HepG2 (cell line): ENCODE measurements around the gene KIRREL2. TPM values are rescaled to one million over a fixed set of nuclear protein-coding genes. Genes with fewer than 3 reads are reported as not detected.

ENCODE experiments used
- ATAC-seq: fragments of 200-7000 bp; cut with Tn5 transposase; 3 replicates; pipeline ENCODE4 v1.9.1; 2020; ENCODE audit warnings: mild to moderate bottlenecking, moderate library complexity
- BruUV-seq: library from RNA; stranded (reverse); fragments of 400-500 nt; replicated peaks from 2 replicates; lab custom pipeline; 2021; lab: Mats Ljungman, UMichigan
- CTCF ChIA-PET: fragments of 300-600 bp; formaldehyde crosslinking; extraction: SDS; loops from one replicate; lab custom pipeline; 2021; ENCODE audit warnings: low total read pairs, inconsistent platforms, low intra/inter-chr PET ratio; lab: Yijun Ruan, JAX
- POLR2A ChIA-PET: fragments of 350-600 bp; sonication (Branson Sonifier 250); formaldehyde crosslinking; loops from one replicate; lab custom pipeline; 2020; ENCODE audit warnings: antibody characterized with exemption, inconsistent platforms; lab: Yijun Ruan, JAX
- DNase-seq: peaks from one replicate; pipeline ENCODE4 v3.0.0-alpha.2; 2015; ENCODE audit warnings: low spot score
- FAIRE-seq: peaks from 3 replicates; lab custom pipeline; 2011; peaks lifted over from hg19 to GRCh38; lab: Jason Lieb, UNC
- H2AFZ ChIP-seq: one replicate; pipeline ENCODE4 v1.6.1; 2011; ENCODE audit warnings: low read length, inconsistent platforms
- H3K27ac ChIP-seq: fragments of 300-600 bp; 3 replicates; pipeline ENCODE4 v1.8.0; 2011; ENCODE audit warnings: mixed run types, mild to moderate bottlenecking, mixed read lengths, low read length, inconsistent platforms; ENCODE audit not compliant: insufficient read depth; ENCODE audit errors: extremely low read length
- H3K27me3 ChIP-seq, 2 experiments: fragments of 200-600 bp in 1 of 2; 2 replicates in 1 of 2; 3 replicates in 1 of 2; pipeline versions ENCODE4 v1.6.0 to v1.8.0; 2011; ENCODE audit warnings: low read length in 2 of 2, mild to moderate bottlenecking in 2 of 2, moderate library complexity in 2 of 2, inconsistent platforms in 1 of 2; ENCODE audit not compliant: insufficient read depth in 2 of 2, control insufficient read depth in 1 of 2
- H3K36me3 ChIP-seq, 2 experiments: fragments of 200-600 bp in 1 of 2; replicated peaks in 1 of 2; 2 replicates in 1 of 2; 3 replicates in 1 of 2; pipeline versions ENCODE4 v1.5.1 to v1.8.0; 2011; ENCODE audit warnings: low read length in 2 of 2, inconsistent platforms in 1 of 2; ENCODE audit not compliant: insufficient read depth in 2 of 2, control insufficient read depth in 1 of 2
- H3K4me1 ChIP-seq: 2 replicates; pipeline ENCODE4 v1.5.1; 2012; ENCODE audit warnings: low read length, inconsistent platforms; ENCODE audit not compliant: insufficient read depth
- H3K4me2 ChIP-seq: 2 replicates; pipeline ENCODE4 v1.6.0; 2011; ENCODE audit warnings: low read depth, low read length, inconsistent platforms
- H3K4me3 ChIP-seq, 3 experiments: fragments of 200-600 bp in 1 of 3; sonication (generic), shearing (Covaris generic) in 1 of 3; replicated peaks in 1 of 3; 2 replicates each; pipeline ENCODE4 v1.5.1; 2011 to 2016; ENCODE audit warnings: low read length in 3 of 3, inconsistent platforms in 2 of 3, low read depth in 2 of 3, mild to moderate bottlenecking in 2 of 3, control low read depth in 1 of 3, mixed read lengths in 1 of 3; ENCODE audit not compliant: insufficient read depth in 1 of 3
- H3K79me2 ChIP-seq: one replicate; pipeline ENCODE4 v1.6.1; 2011; ENCODE audit warnings: low read length, inconsistent platforms; ENCODE audit not compliant: insufficient read depth
- H3K9ac ChIP-seq: 2 replicates; pipeline ENCODE4 v1.6.0; 2011; ENCODE audit warnings: mild to moderate bottlenecking, low read depth, low read length, inconsistent platforms; ENCODE audit not compliant: insufficient read depth
- H3K9me3 ChIP-seq: 2 replicates; pipeline ENCODE4 v1.5.1; 2012; ENCODE audit warnings: mild to moderate bottlenecking, low read length
- H4K20me1 ChIP-seq: 2 replicates; pipeline ENCODE4 v1.6.0; 2011; ENCODE audit warnings: inconsistent platforms, mild to moderate bottlenecking, low read length, moderate library complexity; ENCODE audit not compliant: insufficient read depth
- AHR ChIP-seq: IDR thresholded peaks from 2 replicates; pipeline ENCODE4 v1.6.1; 2018; ENCODE audit warnings: missing genetic modification reagents, missing compliant biosample characterization
- ATF7-NPFF ChIP-seq: sonication (generic); formaldehyde crosslinking; IDR thresholded peaks from 2 replicates; pipeline ENCODE4 v1.8.1; 2023; ENCODE audit warnings: mild to moderate bottlenecking, low read depth, missing genetic modification reagents, moderate library complexity
- FOXP4 ChIP-seq: sonication (generic); formaldehyde crosslinking; IDR thresholded peaks from 2 replicates; pipeline ENCODE4 v1.4.0; 2020; ENCODE audit warnings: missing genetic modification reagents
- HMGA1 ChIP-seq: sonication (generic); formaldehyde crosslinking; conservative IDR thresholded peaks from 2 replicates; pipeline ENCODE4 v1.4.0; 2020; ENCODE audit warnings: missing genetic modification reagents
- KDM2A ChIP-seq: sonication (generic); formaldehyde crosslinking; IDR thresholded peaks from 2 replicates; pipeline ENCODE4 v1.4.0; 2020; ENCODE audit warnings: low read depth, missing genetic modification reagents, borderline replicate concordance
- MED8 ChIP-seq: sonication (generic); formaldehyde crosslinking; IDR thresholded peaks from 2 replicates; pipeline ENCODE4 v1.8.1; 2023; ENCODE audit warnings: mild to moderate bottlenecking, missing genetic modification reagents; ENCODE audit not compliant: insufficient replicate concordance
- NFIC ChIP-seq: IDR thresholded peaks from 2 replicates; pipeline ENCODE4 v1.6.1; 2012; ENCODE audit warnings: mild to moderate bottlenecking, low read length, inconsistent platforms
- SP2 ChIP-seq: sonication (generic); formaldehyde crosslinking; IDR thresholded peaks from 2 replicates; pipeline ENCODE4 v1.5.1; 2020; ENCODE audit warnings: mild to moderate bottlenecking, missing genetic modification reagents
- ZBTB14 ChIP-seq: sonication (generic); formaldehyde crosslinking; IDR thresholded peaks from 2 replicates; pipeline ENCODE4 v1.4.0; 2020; ENCODE audit warnings: missing genetic modification reagents
- ZBTB21 ChIP-seq: sonication (generic); formaldehyde crosslinking; IDR thresholded peaks from 2 replicates; pipeline ENCODE4 v1.4.0; 2020; ENCODE audit warnings: missing genetic modification reagents
- ZBTB42 ChIP-seq: sonication (generic); formaldehyde crosslinking; IDR thresholded peaks from 2 replicates; pipeline ENCODE4 v1.5.0; 2020; ENCODE audit warnings: mild to moderate bottlenecking, missing genetic modification reagents
- ZKSCAN1 ChIP-seq: fragments of 150-350 bp; IDR thresholded peaks from 2 replicates; pipeline ENCODE4 v1.6.1; 2014; ENCODE audit warnings: low read length
- ZNF142 ChIP-seq: sonication (generic); formaldehyde crosslinking; IDR thresholded peaks from 2 replicates; pipeline ENCODE4 v1.4.0; 2020; ENCODE audit warnings: missing genetic modification reagents
- ZNF180 ChIP-seq: sonication (generic); formaldehyde crosslinking; IDR thresholded peaks from 2 replicates; pipeline ENCODE4 v1.4.0; 2020; ENCODE audit warnings: low read depth, missing genetic modification reagents, borderline replicate concordance
- ZNF382 ChIP-seq: sonication (generic); formaldehyde crosslinking; IDR thresholded peaks from 2 replicates; pipeline ENCODE4 v1.5.0; 2020; ENCODE audit warnings: missing genetic modification reagents, mild to moderate bottlenecking, borderline replicate concordance
- ZNF430 ChIP-seq: sonication (generic); formaldehyde crosslinking; IDR thresholded peaks from 2 replicates; pipeline ENCODE4 v1.9.0; 2021; ENCODE audit warnings: mild to moderate bottlenecking, missing genetic modification reagents
- ZSCAN12 ChIP-seq: sonication (generic); formaldehyde crosslinking; IDR thresholded peaks from 2 replicates; pipeline ENCODE4 v1.9.0; 2021; ENCODE audit warnings: mild to moderate bottlenecking, missing genetic modification reagents
- WGBS: methylation state at CpG from one replicate; pipeline ENCODE4 v1.1.6; 2017; ENCODE audit warnings: low lambda C conversion rate; 5-methylcytosine and 5-hydroxymethylcytosine counted together
- in situ Hi-C: cut with HindIII; loops from 2 replicates; pipeline ENCODE4 v1.10.0; 2017; ENCODE audit warnings: low pct_unique_long_range_greater_than_20kb; ENCODE audit not compliant: extremely low pct_ligation_motif_present
- intact Hi-C: fragments of 100-400 bp; cut with micrococcal nuclease; formaldehyde crosslinking; loops from one replicate; pipeline ENCODE4 v1.10.0; 2022; ENCODE audit not compliant: unreplicated experiment
- polyA plus RNA-seq, 8 experiments: library from polyadenylated mRNA; depleted of rRNA in 3 of 8; stranded (reverse) in 7 of 8; unstranded in 1 of 8; fragments of >200 nt; fragmentation: Illumina TruSeq in 4 of 8; extraction: Trizol in 4 of 8; gene quantifications; 2 replicates each; pipeline versions ENCODE4 v1.2.1 to v1.2.3, GENCODE V29; 2011 to 2016; ENCODE audit warnings: low read depth in 4 of 8, missing spikeins in 1 of 8, mixed read lengths in 1 of 8; ENCODE audit not compliant: insufficient read depth in 1 of 8
- total RNA-seq, 5 experiments: library from RNA; depleted of rRNA; stranded (reverse); fragments of >200 nt; fragmentation: Illumina TruSeq; extraction: Trizol; gene quantifications; 2 replicates each; pipeline ENCODE4 v1.2.3, GENCODE V29; 2016; ENCODE audit warnings: low read depth in 1 of 5

KIRREL2 gene
- total and polyA plus RNA-seq, 2 of the 13 experiments (the other 11 are each of a cell fraction or from before 2014, with no cell fraction given) = 0.18 to 2.4 TPM

- in situ Hi-C loops = no loop called here
- FAIRE-seq (no peak), DNase-seq (no peak), ATAC-seq (no peak)
- Histone ChIP-seq H3K27ac (no peak overlapping the region), H3K9me3 (no peaks in the 10 kb centered on the region), H3K4me3 (no peak overlapping the region), H3K4me2 (no peak overlapping the region), H4K20me1 (no peaks in the 10 kb centered on the region), H3K36me3 (no peaks in the 10 kb centered on the region), H3K79me2 (no peaks in the 10 kb centered on the region), H3K4me1 (peaks cover 27% of the 10 kb centered on the region), H2AFZ (no peak overlapping the region), H3K9ac (no peak overlapping the region), H3K27me3 (peaks cover 4 to 55% of the 10 kb centered on the region in 2 experiments; a peak in 4 of 5 replicates)
- POLR2A ChIA-PET = no interaction called here
- CTCF ChIA-PET = no interaction called here
- BruUV-seq = no TSS peak
- 17% methylated on average over 2 of the region's 8 CpGs for WGBS
- intact Hi-C loops = no loop called here
- TF ChIP-seq ZNF180 (CRISPR knock-in tag) (no peak), HMGA1 (no peak), ZKSCAN1 (no peak), NFIC (no peak), MED8 (CRISPR knock-in tag) (no peak), FOXP4 (CRISPR knock-in tag) (no peak), ZNF382 (CRISPR knock-in tag) (no peak), ZBTB14 (no peak), ZBTB42 (CRISPR knock-in tag) (no peak), ZNF142 (CRISPR knock-in tag) (no peak), ZSCAN12 (CRISPR knock-in tag) (no peak), ZNF430 (CRISPR knock-in tag) (no peak), KDM2A (CRISPR knock-in tag) (no peak), AHR (CRISPR knock-in tag) (no peak), ZBTB21 (CRISPR knock-in tag) (no peak), ATF7-NPFF (CRISPR knock-in tag) (no peak), SP2 (CRISPR knock-in tag) (no peak)
Observed at GRCh38 chr19:35847911-35848310, 8.8 kb upstream of the KIRREL2 start.
